HepG2 (cell line): ENCODE data around the gene CGREF1. TPM values are rescaled to one million over a fixed set of nuclear protein-coding genes. Genes with fewer than 3 reads are reported as not detected.

Source experiments
- ARHGAP35 ChIP-seq: sonication (generic); formaldehyde crosslinking; IDR thresholded peaks from 2 replicates; pipeline ENCODE4 v1.9.0; 2022; ENCODE audit warnings: mild to moderate bottlenecking, inconsistent platforms, moderate library complexity, missing genetic modification reagents, borderline replicate concordance
- CHD4 ChIP-seq: fragments of 200-600 bp; sonication (generic); IDR thresholded peaks from 2 replicates; pipeline ENCODE4 v1.7.0; 2017; ENCODE audit warnings: mild to moderate bottlenecking, low read length, borderline replicate concordance
- GABPB1 ChIP-seq: IDR thresholded peaks from 2 replicates; pipeline ENCODE4 v1.6.1; 2016; ENCODE audit warnings: mild to moderate bottlenecking, missing genetic modification reagents, moderate library complexity, missing compliant biosample characterization
- ISL2 ChIP-seq: sonication (generic); formaldehyde crosslinking; IDR thresholded peaks from 2 replicates; pipeline ENCODE4 v1.5.0; 2020; ENCODE audit warnings: missing genetic modification reagents
- NFATC3 ChIP-seq: sonication (generic); formaldehyde crosslinking; IDR thresholded peaks from 2 replicates; pipeline ENCODE4 v1.5.1; 2020; ENCODE audit warnings: mild to moderate bottlenecking, missing genetic modification reagents
- NFYB ChIP-seq: sonication (generic); formaldehyde crosslinking; IDR thresholded peaks from 2 replicates; pipeline ENCODE4 v1.4.0; 2020; ENCODE audit warnings: missing genetic modification reagents
- PHF5A ChIP-seq: IDR thresholded peaks from one replicate; pipeline ENCODE4 v1.6.1; 2018; ENCODE audit warnings: low read depth, missing genetic modification reagents; ENCODE audit not compliant: unreplicated experiment
- PLRG1 ChIP-seq: fragments of 450-650 bp; conservative IDR thresholded peaks from 2 replicates; pipeline ENCODE4 v1.6.1; 2016
- POLR2A ChIP-seq, 2 experiments: IDR thresholded peaks; 2 replicates each; pipeline ENCODE4 v1.6.1; 2011; ENCODE audit warnings: low read depth in 2 of 2, low read length in 2 of 2, mild to moderate bottlenecking in 1 of 2, moderate library complexity in 1 of 2; ENCODE audit not compliant: insufficient read depth in 1 of 2
- SMYD3 ChIP-seq: sonication (generic); formaldehyde crosslinking; IDR thresholded peaks from 2 replicates; pipeline ENCODE4 v1.8.1; 2023; ENCODE audit warnings: mild to moderate bottlenecking, missing genetic modification reagents
- ZC3H13 ChIP-seq: sonication (generic); formaldehyde crosslinking; IDR thresholded peaks from 2 replicates; pipeline ENCODE4 v1.8.1; 2023; ENCODE audit warnings: mild to moderate bottlenecking, missing genetic modification reagents, moderate library complexity
- ZNF12 ChIP-seq: sonication (generic); formaldehyde crosslinking; IDR thresholded peaks from 2 replicates; pipeline ENCODE4 v1.5.0; 2020; ENCODE audit warnings: missing genetic modification reagents
- ZNF124 ChIP-seq: sonication (generic); formaldehyde crosslinking; IDR thresholded peaks from 2 replicates; pipeline ENCODE4 v1.4.0; 2020; ENCODE audit warnings: missing genetic modification reagents
- ZNF441 ChIP-seq: sonication (generic); formaldehyde crosslinking; IDR thresholded peaks from 2 replicates; pipeline ENCODE4 v1.7.0; 2021; ENCODE audit warnings: missing genetic modification reagents, borderline replicate concordance
- ZNF546 ChIP-seq: sonication (generic); formaldehyde crosslinking; conservative IDR thresholded peaks from 2 replicates; pipeline ENCODE4 v1.8.1; 2023; ENCODE audit warnings: mild to moderate bottlenecking, missing genetic modification reagents
- ZNF607 ChIP-seq: sonication (generic); formaldehyde crosslinking; IDR thresholded peaks from 2 replicates; pipeline ENCODE4 v1.5.1; 2020; ENCODE audit warnings: missing genetic modification reagents, mild to moderate bottlenecking, borderline replicate concordance
- ZNF737 ChIP-seq: sonication (generic); formaldehyde crosslinking; IDR thresholded peaks from 2 replicates; pipeline ENCODE4 v1.5.0; 2020; ENCODE audit warnings: missing genetic modification reagents, mild to moderate bottlenecking, borderline replicate concordance
- ZNF83 ChIP-seq: sonication (generic); formaldehyde crosslinking; IDR thresholded peaks from 2 replicates; pipeline ENCODE4 v1.4.0; 2020; ENCODE audit warnings: missing genetic modification reagents, mild to moderate bottlenecking, borderline replicate concordance
- ZSCAN31 ChIP-seq: sonication (generic); formaldehyde crosslinking; IDR thresholded peaks from 2 replicates; pipeline ENCODE4 v1.5.0; 2020; ENCODE audit warnings: low read depth, mild to moderate bottlenecking, missing genetic modification reagents
- polyA plus RNA-seq, 8 experiments: library from polyadenylated mRNA; depleted of rRNA in 3 of 8; stranded (reverse) in 7 of 8; unstranded in 1 of 8; fragments of >200 nt; fragmentation: Illumina TruSeq in 4 of 8; extraction: Trizol in 4 of 8; gene quantifications; 2 replicates each; pipeline versions ENCODE4 v1.2.1 to v1.2.3, GENCODE V29; 2011 to 2016; ENCODE audit warnings: low read depth in 4 of 8, missing spikeins in 1 of 8, mixed read lengths in 1 of 8; ENCODE audit not compliant: insufficient read depth in 1 of 8
- total RNA-seq, 5 experiments: library from RNA; depleted of rRNA; stranded (reverse); fragments of >200 nt; fragmentation: Illumina TruSeq; extraction: Trizol; gene quantifications; 2 replicates each; pipeline ENCODE4 v1.2.3, GENCODE V29; 2016; ENCODE audit warnings: low read depth in 1 of 5
- TF ChIP-seq, protein P1 (sequence below): sonication (generic); formaldehyde crosslinking; IDR thresholded peaks from 2 replicates; pipeline ENCODE4 v1.5.1; 2020; ENCODE audit warnings: missing genetic modification reagents, mild to moderate bottlenecking, borderline replicate concordance
- TF ChIP-seq, protein P2 (sequence below): sonication (generic); formaldehyde crosslinking; IDR thresholded peaks from 2 replicates; pipeline ENCODE4 v1.5.0; 2020; ENCODE audit warnings: mild to moderate bottlenecking, low read depth, missing genetic modification reagents, borderline replicate concordance
- TF ChIP-seq, protein P3 (sequence below): sonication (generic); formaldehyde crosslinking; IDR thresholded peaks from 2 replicates; pipeline ENCODE4 v1.4.0; 2020; ENCODE audit warnings: mild to moderate bottlenecking, missing genetic modification reagents
- TF ChIP-seq, protein P4 (sequence below): sonication (generic); formaldehyde crosslinking; IDR thresholded peaks from 2 replicates; pipeline ENCODE4 v1.4.0; 2020; ENCODE audit warnings: low read depth, mild to moderate bottlenecking, missing genetic modification reagents
- TF ChIP-seq, protein P5 (sequence below): sonication (generic); formaldehyde crosslinking; IDR thresholded peaks from 2 replicates; pipeline ENCODE4 v1.4.0; 2020; ENCODE audit warnings: mild to moderate bottlenecking, low read depth, missing genetic modification reagents
- TF ChIP-seq, protein P6 (sequence below): sonication (generic); formaldehyde crosslinking; IDR thresholded peaks from 2 replicates; pipeline ENCODE4 v1.5.0; 2020; ENCODE audit warnings: missing genetic modification reagents

Gene CGREF1
- total and polyA plus RNA-seq, 2 of the 13 experiments (the other 11 are each of a cell fraction or from before 2014, with no cell fraction given): 13.9 to 23.4 TPM

DNA sequence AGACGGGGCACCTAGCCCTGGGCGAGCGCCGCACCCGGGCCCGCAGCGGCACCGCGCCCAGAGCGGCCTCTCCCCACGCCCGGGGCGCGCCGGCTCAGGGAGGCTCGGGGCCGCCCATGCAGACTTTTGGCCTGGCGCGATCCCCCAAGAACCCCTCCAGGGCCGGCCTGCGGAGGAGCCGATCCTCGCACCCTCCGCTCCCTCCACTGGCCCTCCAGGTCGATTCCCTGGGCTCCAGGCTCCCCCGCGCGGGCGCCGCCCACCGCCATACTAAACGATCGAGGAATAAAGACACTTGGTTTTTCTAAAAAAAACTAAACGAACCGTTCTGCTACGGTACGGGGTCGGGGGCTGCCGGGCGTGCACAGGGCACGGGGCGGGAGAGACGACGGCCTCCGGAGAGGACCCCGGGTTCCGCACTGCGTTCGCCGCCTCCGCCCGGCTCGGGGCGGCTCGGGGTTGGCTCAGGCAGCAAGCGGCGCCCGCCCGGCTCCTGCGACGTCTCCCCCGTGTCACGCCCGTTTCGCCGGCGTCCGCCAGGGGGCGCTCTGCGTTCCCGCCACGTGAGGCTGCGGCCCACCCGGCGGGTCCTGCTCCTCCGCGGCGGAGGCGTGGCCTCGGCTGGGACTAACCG is 32.7 kb downstream of the CGREF1 start (continued):
- TF ChIP-seq, protein P1, sequence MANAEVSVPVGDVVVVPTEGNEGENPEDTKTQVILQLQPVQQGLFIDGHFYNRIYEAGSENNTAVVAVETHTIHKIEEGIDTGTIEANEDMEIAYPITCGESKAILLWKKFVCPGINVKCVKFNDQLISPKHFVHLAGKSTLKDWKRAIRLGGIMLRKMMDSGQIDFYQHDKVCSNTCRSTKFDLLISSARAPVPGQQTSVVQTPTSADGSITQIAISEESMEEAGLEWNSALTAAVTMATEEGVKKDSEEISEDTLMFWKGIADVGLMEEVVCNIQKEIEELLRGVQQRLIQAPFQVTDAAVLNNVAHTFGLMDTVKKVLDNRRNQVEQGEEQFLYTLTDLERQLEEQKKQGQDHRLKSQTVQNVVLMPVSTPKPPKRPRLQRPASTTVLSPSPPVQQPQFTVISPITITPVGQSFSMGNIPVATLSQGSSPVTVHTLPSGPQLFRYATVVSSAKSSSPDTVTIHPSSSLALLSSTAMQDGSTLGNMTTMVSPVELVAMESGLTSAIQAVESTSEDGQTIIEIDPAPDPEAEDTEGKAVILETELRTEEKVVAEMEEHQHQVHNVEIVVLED: peak; percentile 74
- TF ChIP-seq, protein P2, sequence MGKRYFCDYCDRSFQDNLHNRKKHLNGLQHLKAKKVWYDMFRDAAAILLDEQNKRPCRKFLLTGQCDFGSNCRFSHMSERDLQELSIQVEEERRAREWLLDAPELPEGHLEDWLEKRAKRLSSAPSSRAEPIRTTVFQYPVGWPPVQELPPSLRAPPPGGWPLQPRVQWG: peak; percentile 14; the same call in 1 of the 2 replicates
- TF ChIP-seq ZSCAN31 (CRISPR knock-in tag) (0 out of 2 replicates have a peak, but pooled peaks have one; percentile 22), ZNF546 (CRISPR knock-in tag) (peak; percentile 22; the same call in 1 of the 2 replicates), GABPB1 (peak; percentile 76), ZNF124 (CRISPR knock-in tag) (peak; percentile 81; the same call in 1 of the 2 replicates), POLR2A (IDR thresholded peaks at IDR 0.05; ENCODE audit: insufficient read depth in 1 of 2, low read depth in 2 of 2, low read length in 2 of 2) (no peak), ZNF441 (CRISPR knock-in tag) (no peak), ARHGAP35 (CRISPR knock-in tag) (peak; percentile 65; the same call in 1 of the 2 replicates), ISL2 (CRISPR knock-in tag) (peak; percentile 72), PHF5A (CRISPR knock-in tag) (peak; percentile 82), ZNF83 (no peak), CHD4 (no peak), ZC3H13 (peak; percentile 96), ZNF737 (CRISPR knock-in tag) (no peak), ZNF607 (peak; percentile 99), NFYB (CRISPR knock-in tag) (peak; percentile 40; the same call in 1 of the 2 replicates), ZNF12 (peak; percentile 74), SMYD3 (no peak), PLRG1 (no peak), NFATC3 (no peak)
- TF ChIP-seq, protein P3, sequence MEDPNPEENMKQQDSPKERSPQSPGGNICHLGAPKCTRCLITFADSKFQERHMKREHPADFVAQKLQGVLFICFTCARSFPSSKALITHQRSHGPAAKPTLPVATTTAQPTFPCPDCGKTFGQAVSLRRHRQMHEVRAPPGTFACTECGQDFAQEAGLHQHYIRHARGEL (CRISPR knock-in tag): peak; percentile 83; the same call in 1 of the 2 replicates
- TF ChIP-seq, protein P4, sequence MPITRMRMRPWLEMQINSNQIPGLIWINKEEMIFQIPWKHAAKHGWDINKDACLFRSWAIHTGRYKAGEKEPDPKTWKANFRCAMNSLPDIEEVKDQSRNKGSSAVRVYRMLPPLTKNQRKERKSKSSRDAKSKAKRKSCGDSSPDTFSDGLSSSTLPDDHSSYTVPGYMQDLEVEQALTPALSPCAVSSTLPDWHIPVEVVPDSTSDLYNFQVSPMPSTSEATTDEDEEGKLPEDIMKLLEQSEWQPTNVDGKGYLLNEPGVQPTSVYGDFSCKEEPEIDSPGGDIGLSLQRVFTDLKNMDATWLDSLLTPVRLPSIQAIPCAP (CRISPR knock-in tag): 0 out of 2 replicates have a peak, but pooled peaks have one; percentile 12
- TF ChIP-seq, protein P5, sequence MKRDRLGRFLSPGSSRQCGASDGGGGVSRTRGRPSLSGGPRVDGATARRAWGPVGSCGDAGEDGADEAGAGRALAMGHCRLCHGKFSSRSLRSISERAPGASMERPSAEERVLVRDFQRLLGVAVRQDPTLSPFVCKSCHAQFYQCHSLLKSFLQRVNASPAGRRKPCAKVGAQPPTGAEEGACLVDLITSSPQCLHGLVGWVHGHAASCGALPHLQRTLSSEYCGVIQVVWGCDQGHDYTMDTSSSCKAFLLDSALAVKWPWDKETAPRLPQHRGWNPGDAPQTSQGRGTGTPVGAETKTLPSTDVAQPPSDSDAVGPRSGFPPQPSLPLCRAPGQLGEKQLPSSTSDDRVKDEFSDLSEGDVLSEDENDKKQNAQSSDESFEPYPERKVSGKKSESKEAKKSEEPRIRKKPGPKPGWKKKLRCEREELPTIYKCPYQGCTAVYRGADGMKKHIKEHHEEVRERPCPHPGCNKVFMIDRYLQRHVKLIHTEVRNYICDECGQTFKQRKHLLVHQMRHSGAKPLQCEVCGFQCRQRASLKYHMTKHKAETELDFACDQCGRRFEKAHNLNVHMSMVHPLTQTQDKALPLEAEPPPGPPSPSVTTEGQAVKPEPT (CRISPR knock-in tag): no peak
- TF ChIP-seq, protein P6, sequence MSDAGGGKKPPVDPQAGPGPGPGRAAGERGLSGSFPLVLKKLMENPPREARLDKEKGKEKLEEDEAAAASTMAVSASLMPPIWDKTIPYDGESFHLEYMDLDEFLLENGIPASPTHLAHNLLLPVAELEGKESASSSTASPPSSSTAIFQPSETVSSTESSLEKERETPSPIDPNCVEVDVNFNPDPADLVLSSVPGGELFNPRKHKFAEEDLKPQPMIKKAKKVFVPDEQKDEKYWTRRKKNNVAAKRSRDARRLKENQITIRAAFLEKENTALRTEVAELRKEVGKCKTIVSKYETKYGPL (CRISPR knock-in tag): peak; percentile 47
